Measurements from ENCODE around the gene ARL5A.

DNA sequence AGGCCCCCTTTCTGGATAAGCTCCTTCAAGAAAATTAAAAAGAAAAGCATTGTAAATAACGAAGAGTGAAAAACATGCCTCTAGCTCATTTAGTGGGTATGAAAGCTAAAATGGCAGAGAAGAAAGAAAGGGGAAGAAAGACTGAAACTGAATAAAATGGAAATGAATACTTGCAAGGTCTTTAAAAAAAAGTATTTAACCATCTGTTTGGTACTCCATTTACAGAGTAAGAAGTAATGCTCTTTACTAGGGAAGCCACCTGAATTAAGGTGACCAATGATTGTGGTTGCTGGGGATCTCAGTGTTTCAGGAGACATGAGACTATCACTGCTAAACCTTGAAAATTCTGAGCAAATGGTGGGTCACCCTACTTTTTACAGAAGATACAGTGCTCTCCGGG lies 17.7 kb upstream of the ARL5A start:
- TF ChIP-seq SUZ12 (IDR thresholded peaks at IDR 0.05; ENCODE audit: extremely low read depth, insufficient read depth, insufficient read length) (no peak), YY1 (IDR thresholded peaks at IDR 0.05; ENCODE audit: insufficient read depth, insufficient read length) (no peak), ZNF274 (IDR thresholded peaks at IDR 0.05; ENCODE audit: low read depth, low read length) (no peak)
